IMR-90 (cell line): Measurements from ENCODE around the gene TNRC6C. TPM values are rescaled to one million over a fixed set of nuclear protein-coding genes. Genes with fewer than 3 reads are reported as not detected.
A peak's percentile ranks its signal among the peaks of the same experiment; 100 is the strongest.

Experiments used
- ATAC-seq: fragments of 200-7000 bp; cut with Tn5 transposase; 2 replicates; pipeline ENCODE4 v1.9.1; 2020; ENCODE audit warnings: low read depth, mild to moderate bottlenecking, moderate library complexity
- BruUV-seq: library from RNA; stranded (reverse); fragments of 400-500 nt; replicated peaks from 2 replicates; lab custom pipeline; 2021; lab: Mats Ljungman, UMichigan
- CTCF ChIA-PET: fragments of 300-600 bp; formaldehyde crosslinking; extraction: SDS; loops from one replicate; lab custom pipeline; 2021; ENCODE audit warnings: antibody characterized with exemption; lab: Yijun Ruan, JAX
- POLR2A ChIA-PET: fragments of 300-600 bp; sonication (Branson Sonifier 250); formaldehyde crosslinking; loops from one replicate; lab custom pipeline; 2022; ENCODE audit warnings: antibody characterized with exemption; ENCODE audit not compliant: unreplicated experiment; lab: Charles Lee
- DNase-seq: peaks from one replicate; pipeline ENCODE4 v3.0.0; 2013
- H2AFZ ChIP-seq: replicated peaks from 2 replicates; pipeline ENCODE3; 2013; ENCODE audit warnings: low read length, mild to moderate bottlenecking; ENCODE audit not compliant: poor library complexity
- H2AK5ac ChIP-seq: 2 replicates; pipeline ENCODE4 v1.6.1; 2013; ENCODE audit warnings: low read depth, low read length, inconsistent platforms
- H2AK9ac ChIP-seq: replicated peaks from 2 replicates; pipeline ENCODE3; 2013; ENCODE audit warnings: mild to moderate bottlenecking, low read depth, low read length, moderate library complexity; ENCODE audit not compliant: poor library complexity
- H2BK120ac ChIP-seq: 2 replicates; pipeline ENCODE4 v1.6.1; 2013; ENCODE audit warnings: low read depth, low read length, inconsistent platforms
- H2BK15ac ChIP-seq: 3 replicates; pipeline ENCODE4 v1.6.1; 2013; ENCODE audit warnings: low read depth, low read length, inconsistent platforms
- H2BK20ac ChIP-seq: 2 replicates; pipeline ENCODE4 v1.6.1; 2013; ENCODE audit warnings: low read depth, mild to moderate bottlenecking, inconsistent platforms, low read length, moderate library complexity
- H2BK5ac ChIP-seq: 2 replicates; pipeline ENCODE4 v1.6.1; 2013; ENCODE audit warnings: mild to moderate bottlenecking, low read depth, low read length, inconsistent platforms; ENCODE audit not compliant: poor library complexity, severe bottlenecking
- H3K14ac ChIP-seq: replicated peaks from 2 replicates; pipeline ENCODE4 v1.6.1; 2013; ENCODE audit warnings: low read depth, low read length, inconsistent platforms
- H3K18ac ChIP-seq: 2 replicates; pipeline ENCODE4 v1.6.1; 2013; ENCODE audit warnings: low read depth, low read length, control low read depth
- H3K23ac ChIP-seq: 2 replicates; pipeline ENCODE4 v1.6.1; 2013; ENCODE audit warnings: low read depth, low read length, inconsistent platforms
- H3K27ac ChIP-seq: 2 replicates; pipeline ENCODE4 v1.5.1; 2013; ENCODE audit warnings: mild to moderate bottlenecking, control low read depth, low read length; ENCODE audit not compliant: insufficient read depth
- H3K27me3 ChIP-seq: 2 replicates; pipeline ENCODE4 v1.6.1; 2013; ENCODE audit warnings: low read length; ENCODE audit not compliant: control insufficient read depth, insufficient read depth
- H3K36me3 ChIP-seq: 2 replicates; pipeline ENCODE4 v1.6.1; 2013; ENCODE audit warnings: low read length, mixed read lengths; ENCODE audit not compliant: control insufficient read depth, insufficient read depth
- H3K4ac ChIP-seq: 2 replicates; pipeline ENCODE4 v1.6.1; 2013; ENCODE audit warnings: low read depth, low read length, inconsistent platforms
- H3K4me1 ChIP-seq: 2 replicates; pipeline ENCODE4 v1.6.1; 2013; ENCODE audit warnings: low read length, mixed read lengths; ENCODE audit not compliant: control insufficient read depth, insufficient read depth
- H3K4me2 ChIP-seq: 2 replicates; pipeline ENCODE4 v1.6.1; 2013; ENCODE audit warnings: low read depth, mild to moderate bottlenecking, control low read depth, low read length, moderate library complexity
- H3K4me3 ChIP-seq: 2 replicates; pipeline ENCODE4 v1.5.1; 2013; ENCODE audit warnings: low read depth, mild to moderate bottlenecking, control low read depth, low read length, moderate library complexity; ENCODE audit not compliant: insufficient read depth
- H3K56ac ChIP-seq: 2 replicates; pipeline ENCODE4 v1.6.1; 2013; ENCODE audit warnings: low read length, inconsistent platforms; ENCODE audit not compliant: insufficient read depth; ENCODE audit errors: extremely low read depth
- H3K79me1 ChIP-seq, 2 experiments: 2 replicates each; pipeline ENCODE4 v1.6.1; 2013; ENCODE audit warnings: low read length in 2 of 2, inconsistent platforms in 1 of 2, low read depth in 1 of 2
- H3K9ac ChIP-seq: 2 replicates; pipeline ENCODE4 v1.6.1; 2013; ENCODE audit warnings: low read depth, low read length, control low read depth
- H3K9me1 ChIP-seq: 2 replicates; pipeline ENCODE4 v1.6.1; 2013; ENCODE audit warnings: low read length, inconsistent platforms; ENCODE audit not compliant: insufficient read depth
- H3K9me3 ChIP-seq: 2 replicates; pipeline ENCODE4 v1.6.1; 2013; ENCODE audit warnings: low read length; ENCODE audit not compliant: control insufficient read depth, insufficient read depth
- H4K20me1 ChIP-seq: 2 replicates; pipeline ENCODE4 v1.6.1; 2013; ENCODE audit warnings: low read length, inconsistent platforms; ENCODE audit not compliant: insufficient read depth
- H4K5ac ChIP-seq: 2 replicates; pipeline ENCODE4 v1.6.1; 2013; ENCODE audit warnings: mild to moderate bottlenecking, low read depth, low read length, control low read depth
- H4K8ac ChIP-seq, 2 experiments: 2 replicates each; pipeline ENCODE4 v1.6.1; 2013; ENCODE audit warnings: low read depth in 2 of 2, low read length in 2 of 2, control low read depth in 1 of 2, inconsistent platforms in 1 of 2
- H4K91ac ChIP-seq: 2 replicates; pipeline ENCODE4 v1.6.1; 2013; ENCODE audit warnings: low read depth, low read length, inconsistent platforms; ENCODE audit not compliant: insufficient read depth
- BHLHE40 ChIP-seq: fragments of 150-350 bp; IDR thresholded peaks from 2 replicates; pipeline ENCODE4 v1.6.1; 2016; ENCODE audit warnings: mild to moderate bottlenecking, low read depth, low read length
- CEBPB ChIP-seq: IDR thresholded peaks from 2 replicates; pipeline ENCODE4 v1.6.1; 2012; ENCODE audit warnings: low read depth, low read length, improper control_type of control experiment
- CHD1 ChIP-seq: IDR thresholded peaks from 2 replicates; pipeline ENCODE4 v1.6.1; 2012; ENCODE audit warnings: low read depth, low read length, improper control_type of control experiment
- CTCF ChIP-seq: conservative IDR thresholded peaks from 2 replicates; pipeline ENCODE4 v1.5.1; 2012; ENCODE audit warnings: mild to moderate bottlenecking, low read depth, low read length, improper control_type of control experiment
- ELK1 ChIP-seq: fragments of 150-350 bp; IDR thresholded peaks from 2 replicates; pipeline ENCODE4 v1.6.1; 2016; ENCODE audit warnings: low read depth, mild to moderate bottlenecking, low read length, moderate library complexity, borderline replicate concordance
- FOS ChIP-seq: fragments of 150-350 bp; IDR thresholded peaks from 2 replicates; pipeline ENCODE4 v1.6.1; 2016; ENCODE audit warnings: low read depth, low read length
- MAFK ChIP-seq: IDR thresholded peaks from 2 replicates; pipeline ENCODE4 v1.6.1; 2012; ENCODE audit warnings: low read depth, low read length, improper control_type of control experiment
- MAZ ChIP-seq: IDR thresholded peaks from 2 replicates; pipeline ENCODE4 v1.6.1; 2012; ENCODE audit warnings: low read depth, mild to moderate bottlenecking, low read length, improper control_type of control experiment, moderate library complexity, borderline replicate concordance
- MXI1 ChIP-seq: IDR thresholded peaks from 2 replicates; pipeline ENCODE4 v1.6.1; 2012; ENCODE audit warnings: low read depth, mild to moderate bottlenecking, low read length, moderate library complexity, borderline replicate concordance
- NFE2L2 ChIP-seq: fragments of 150-350 bp; IDR thresholded peaks from 2 replicates; pipeline ENCODE4 v1.6.1; 2016; ENCODE audit warnings: low read depth, mild to moderate bottlenecking, low read length
- POLR2A ChIP-seq: IDR thresholded peaks from 2 replicates; pipeline ENCODE4 v1.6.1; 2012; ENCODE audit warnings: mild to moderate bottlenecking, low read depth, low read length
- RAD21 ChIP-seq: IDR thresholded peaks from 2 replicates; pipeline ENCODE4 v1.6.1; 2012; ENCODE audit warnings: low read length, improper control_type of control experiment
- RFX5 ChIP-seq: IDR thresholded peaks from 2 replicates; pipeline ENCODE4 v1.8.0; 2012; ENCODE audit warnings: low read depth, mild to moderate bottlenecking, low read length, moderate library complexity
- SMC3 ChIP-seq: fragments of 150-350 bp; IDR thresholded peaks from 2 replicates; pipeline ENCODE4 v1.6.1; 2016; ENCODE audit warnings: low read depth, mild to moderate bottlenecking, antibody characterized with exemption, low read length, moderate library complexity
- USF2 ChIP-seq: fragments of 150-350 bp; IDR thresholded peaks from 2 replicates; pipeline ENCODE4 v1.6.1; 2017; ENCODE audit warnings: mild to moderate bottlenecking, antibody characterized with exemption, low read length, low read depth
- WGBS, 2 experiments: methylation state at CpG; one replicate each; pipeline versions ENCODE4 v1.1.5 to v1.1.7; 2013; ENCODE audit warnings: missing lambda C conversion rate in 2 of 2; ENCODE audit not compliant: insufficient read length in 1 of 2; ENCODE audit errors: extremely low coverage in 2 of 2; 5-methylcytosine and 5-hydroxymethylcytosine counted together
- dilution Hi-C: fragments of 300-500 bp; cut with HindIII; formaldehyde crosslinking; loops from one replicate; pipeline ENCODE4 v1.14.3; 2018; ENCODE audit warnings: low sequenced_read_pairs; ENCODE audit not compliant: unreplicated experiment
- in situ Hi-C: fragments of 300-500 bp; cut with MboI; formaldehyde crosslinking; loops from 3 replicates; pipeline ENCODE4 v1.14.3; 2019; ENCODE audit warnings: low sequenced_read_pairs, inconsistent platforms, mixed read lengths
- intact Hi-C: fragments of 100-400 bp; cut with micrococcal nuclease; formaldehyde crosslinking; loops from 2 replicates; pipeline ENCODE4 v1.10.0; 2022
- polyA plus RNA-seq, 3 experiments: library from polyadenylated mRNA; depleted of rRNA; stranded (reverse); fragments of >200 nt; gene quantifications; 2 replicates each; pipeline ENCODE4 v1.2.3, GENCODE V29; 2012; ENCODE audit warnings: low replicate concordance in 1 of 3
- total RNA-seq: library from RNA; depleted of rRNA; stranded (reverse); fragments of >200 nt; gene quantifications from 2 replicates; pipeline ENCODE4 v1.2.3, GENCODE V29; 2012

The TNRC6C gene
- total and polyA plus RNA-seq, 2 of the 4 experiments (the other 2 are of a cell fraction), result 1.6 to 2.7 TPM

- Histone ChIP-seq H3K9me3 (no peaks in the 10 kb centered on the region), H4K8ac (no peak overlapping the region), H3K4ac (peak overlapping the region; percentile 57), H3K14ac (peak overlapping the region; percentile 36), H4K20me1 (no peaks in the 10 kb centered on the region), H2BK15ac (peak overlapping the region; percentile 65; the same call in 2 of the 3 replicates), H3K56ac (no peak overlapping the region), H2AFZ (no peak overlapping the region), H3K9me1 (peaks cover 12% of the 10 kb centered on the region), H2BK5ac (no peak overlapping the region), H3K9ac (no peak overlapping the region), H2BK120ac (peak overlapping the region; percentile 65), H4K5ac (no peak overlapping the region), H3K27me3 (no peaks in the 10 kb centered on the region), H2AK5ac (0 out of 2 replicates have a peak overlapping the region, but pooled peaks have one; percentile 5), H3K18ac (no peak overlapping the region), H3K4me2 (no peak overlapping the region), H3K4me3 (no peak overlapping the region), H3K36me3 (no peaks in the 10 kb centered on the region), H2AK9ac (no peak overlapping the region), H3K79me1 (peaks cover 23 to 46% of the 10 kb centered on the region in 2 experiments), H3K23ac (0 out of 2 replicates have a peak overlapping the region, but pooled peaks have one; percentile 37), H3K4me1 (peaks cover 8% of the 10 kb centered on the region), H3K27ac (no peak overlapping the region), H2BK20ac (peak overlapping the region; percentile 22; the same call in 1 of the 2 replicates), H4K91ac (peak overlapping the region; percentile 2; the same call in 1 of the 2 replicates)
- dilution Hi-C loops (no loop called here), intact Hi-C loops (loop anchor here (2.0 kb wide), 1 partner anchor 42 kb away; the partner anchor contains the start of gene TNRC6C), in situ Hi-C loops (no loop called here)
- peak; percentile 19 for DNase-seq
- no peak for ATAC-seq
- POLR2A ChIA-PET, result no interaction called here
- TF ChIP-seq POLR2A, result no peak
- no peak for TF ChIP-seq FOS
- no peak for TF ChIP-seq BHLHE40
- no peak for TF ChIP-seq USF2
- TF ChIP-seq CTCF, result no peak
- no peak for TF ChIP-seq CEBPB
- no peak for TF ChIP-seq MAFK
- no peak for TF ChIP-seq ELK1
- no peak for TF ChIP-seq CHD1
- TF ChIP-seq NFE2L2, result no peak
- TF ChIP-seq MAZ, result no peak
- no peak for TF ChIP-seq RFX5
- TF ChIP-seq MXI1, result no peak
- no peak for TF ChIP-seq RAD21
- no peak for TF ChIP-seq SMC3
- CTCF ChIA-PET, result no interaction called here
- BruUV-seq, result no TSS peak
- no CpG with 5 or more reads among the region's 3 CpGs for WGBS, 2 experiments
These were observed 42.7 kb downstream of the TNRC6C start for GRCh38 chr17:78001182-78001581.
